IPS DF 4.7 (cell line): ENCODE results near the gene BAHD1.
"Not testable (repeated sequence)": the region's sequence is repeated elsewhere in the genome, so short reads cannot be mapped to it uniquely, and the experiment has no call there.

ENCODE experiments used
- DNase-seq: peaks from one replicate; pipeline ENCODE4 v3.0.0-alpha.2; 2013; ENCODE audit warnings: low spot score; ENCODE audit errors: extremely low read depth

BAHD1 gene

DNA sequence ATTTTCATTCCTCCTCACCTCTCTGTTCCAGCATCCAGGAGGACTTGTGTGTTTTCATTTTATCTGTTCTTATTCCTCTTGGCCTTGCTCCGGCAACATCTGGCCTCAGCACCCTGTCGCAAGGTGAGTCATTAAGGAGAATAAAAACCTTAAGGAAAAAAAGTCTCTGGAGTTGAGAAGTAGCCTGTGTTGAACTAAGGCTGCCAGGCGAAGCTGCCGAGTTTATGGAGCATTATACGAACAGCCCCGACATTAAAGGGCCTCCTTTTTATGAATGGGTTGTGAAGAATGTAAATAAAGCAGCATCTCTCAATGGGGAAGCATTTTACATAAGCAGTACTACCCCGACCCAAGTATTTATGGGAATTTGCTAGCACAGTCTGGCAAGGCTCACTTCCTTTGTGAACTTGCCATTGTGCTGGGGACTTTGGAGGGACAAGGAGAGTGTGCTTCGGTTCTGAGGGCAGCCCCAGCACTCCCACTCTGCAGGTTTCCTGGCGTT is 4.7 kb downstream of the BAHD1 start:
- no peak for DNase-seq

DNA sequence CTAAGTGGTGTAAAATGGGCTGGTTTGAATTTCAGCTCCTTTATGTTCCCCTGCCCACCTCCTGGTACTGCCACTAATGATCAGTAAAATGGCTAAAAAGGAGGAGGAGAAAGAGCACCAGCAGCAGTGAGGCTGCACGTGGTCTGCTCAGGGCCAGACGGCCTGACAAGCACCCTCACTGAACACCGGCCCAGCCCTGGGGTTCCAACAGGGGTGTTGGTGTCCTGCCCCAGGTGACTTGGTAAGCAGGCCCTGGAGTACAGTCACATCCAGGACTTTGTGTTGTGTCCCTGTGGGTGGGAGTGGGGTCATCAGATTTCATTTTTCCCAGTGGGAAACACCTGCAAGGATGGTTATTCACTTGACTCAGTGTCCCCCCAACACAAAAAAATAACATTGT is 5.4 kb downstream of the BAHD1 start:
- no peak for DNase-seq

DNA sequence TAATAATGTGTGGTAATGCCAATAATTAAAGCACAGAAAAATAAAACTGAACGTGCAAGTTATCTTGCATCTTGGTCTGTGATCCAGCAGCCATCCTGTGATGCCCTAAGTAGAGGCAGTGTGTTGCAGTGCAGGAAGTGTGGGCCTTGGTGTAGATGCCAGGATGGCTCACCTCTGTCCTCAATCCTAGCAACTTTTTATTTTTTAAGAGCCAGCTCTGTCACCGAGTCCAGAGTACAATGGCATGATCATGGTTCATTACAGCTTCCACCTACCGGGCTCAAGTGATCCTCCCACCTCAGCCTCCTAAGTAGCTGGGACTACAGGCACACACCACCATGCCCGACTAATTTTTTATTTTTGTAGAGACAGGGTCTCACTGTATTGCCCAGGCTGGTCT is 7.6 kb downstream of the BAHD1 start:
- DNase-seq: no peak

DNA sequence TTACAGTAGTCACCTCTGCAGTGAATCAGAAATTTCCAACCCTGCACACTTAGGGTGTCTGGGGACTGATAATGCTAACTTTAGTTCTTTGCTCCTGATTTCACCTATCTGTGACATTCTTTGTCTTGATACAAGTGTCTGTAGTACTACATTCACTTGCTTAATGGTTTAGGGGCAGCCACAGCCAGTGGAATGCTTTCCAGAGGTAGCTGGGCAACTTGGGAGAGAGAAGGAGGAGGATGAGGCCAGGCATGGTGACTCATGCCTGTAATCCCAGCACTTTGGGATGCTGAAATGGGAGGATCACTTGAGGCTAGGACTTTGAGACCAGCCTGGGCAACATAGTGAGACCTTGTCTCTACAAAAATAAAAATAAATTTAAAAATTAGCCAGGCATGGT is 8.5 kb downstream of the BAHD1 start:
- DNase-seq: no peak

DNA sequence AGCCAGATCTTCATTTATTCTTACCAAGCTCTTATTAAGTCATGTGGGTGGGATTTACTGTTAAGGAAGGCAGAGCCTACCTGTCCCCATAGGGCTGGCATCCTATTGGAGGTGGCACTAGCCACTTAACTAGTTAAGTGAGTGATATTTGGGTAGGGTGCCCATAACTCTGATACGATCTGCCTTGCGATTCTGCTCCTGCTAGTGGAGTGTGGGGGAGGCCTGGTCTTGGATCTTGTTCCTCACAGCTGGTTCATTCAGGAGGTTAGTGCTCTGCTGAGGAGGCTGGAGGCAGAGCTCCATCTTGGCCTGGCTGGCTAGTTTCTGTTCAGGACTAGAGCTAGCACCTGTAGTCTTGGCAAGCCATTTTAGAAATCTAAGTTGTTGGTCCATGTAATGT is 9.3 kb downstream of the BAHD1 start:
- no peak for DNase-seq

DNA sequence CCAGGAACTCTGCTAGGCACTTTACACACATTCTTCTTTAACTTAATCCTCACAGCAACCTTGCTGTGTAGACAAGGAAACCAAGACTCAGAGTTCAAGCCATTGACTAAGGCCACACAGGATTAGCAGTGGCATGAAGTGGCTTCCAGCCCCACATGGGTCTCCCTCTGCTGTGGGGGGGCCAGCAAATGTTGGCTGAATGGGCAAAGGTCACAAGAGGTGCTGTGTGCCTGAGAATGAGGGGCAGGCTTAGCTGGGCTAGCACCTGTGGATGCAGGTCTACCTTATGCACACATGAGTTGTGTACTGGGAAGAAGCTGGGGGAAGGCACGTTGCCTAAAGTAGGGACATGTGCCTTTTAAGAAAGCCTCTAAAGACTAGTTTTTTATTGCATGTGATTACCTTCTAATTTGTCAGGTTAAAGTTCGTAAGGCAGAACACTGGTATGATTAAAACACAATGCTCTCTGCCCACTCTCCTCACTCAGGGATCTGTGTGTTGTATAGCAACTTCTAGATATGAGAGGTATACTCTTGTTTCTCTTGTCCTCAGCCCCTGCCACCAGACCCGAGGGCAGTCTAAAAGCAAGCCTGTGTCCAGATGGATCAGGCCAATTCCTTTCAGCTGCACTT is 10.9 kb downstream of the BAHD1 start:
- no peak for DNase-seq

DNA sequence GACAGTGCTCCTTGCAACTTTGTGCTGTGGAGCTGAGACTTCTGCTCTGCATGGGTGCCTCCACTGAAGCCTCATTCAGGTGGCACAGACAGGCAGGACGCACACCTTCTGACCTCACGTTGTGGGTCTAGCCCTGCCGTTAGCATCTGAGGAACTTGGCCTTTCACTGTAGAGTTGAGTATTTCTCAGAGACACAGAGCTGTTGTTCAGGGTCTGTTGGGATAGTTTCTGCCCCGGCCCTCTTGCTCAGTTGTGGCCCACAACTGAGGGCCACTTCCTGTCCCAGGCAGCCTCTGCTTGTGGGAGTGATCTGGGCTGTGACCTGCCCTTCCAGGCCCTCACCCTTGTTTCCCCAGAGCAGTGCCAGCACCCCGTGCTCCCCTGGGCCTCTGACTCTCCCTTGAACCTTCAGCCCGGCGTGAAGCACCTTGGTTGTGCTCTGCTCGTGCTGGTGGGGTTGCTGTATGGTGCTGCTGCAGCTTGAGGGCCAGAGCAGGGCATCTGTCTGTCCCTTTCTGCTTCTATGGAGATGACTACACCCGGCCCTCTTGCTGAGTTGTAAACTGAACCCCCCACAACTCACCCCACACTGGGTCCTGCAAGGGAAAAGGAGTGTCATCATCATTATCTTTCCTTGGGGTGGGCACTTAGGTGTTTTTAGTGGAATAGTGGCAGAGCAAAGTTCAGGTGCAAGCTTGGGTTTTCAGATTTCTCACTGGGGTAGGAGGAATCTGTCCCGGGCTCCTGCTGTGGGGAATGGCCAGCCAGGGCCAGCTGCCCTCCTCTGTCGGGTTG is 11.7 kb downstream of the BAHD1 start:
- no peak for DNase-seq

DNA sequence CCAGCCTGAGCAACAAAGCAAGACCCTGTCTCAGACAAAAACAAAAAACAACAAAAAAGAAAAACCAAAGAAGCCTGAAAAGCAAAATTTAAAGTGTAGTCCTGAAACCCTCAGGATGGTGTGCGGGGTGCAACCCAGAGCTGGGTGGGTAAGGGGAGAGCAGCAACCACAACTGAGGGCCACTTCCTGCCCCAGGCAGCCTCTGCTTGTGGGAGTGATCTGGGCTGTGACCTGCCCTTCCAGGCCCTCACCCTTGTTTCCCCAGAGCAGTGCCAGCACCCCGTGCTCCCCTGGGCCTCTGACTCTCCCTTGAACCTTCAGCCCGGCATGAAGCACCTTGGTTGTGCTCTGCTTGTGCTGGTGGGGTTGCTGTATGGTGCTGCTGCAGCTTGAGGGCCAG is 13.2 kb downstream of the BAHD1 start:
- not testable (repeated sequence) for DNase-seq

DNA sequence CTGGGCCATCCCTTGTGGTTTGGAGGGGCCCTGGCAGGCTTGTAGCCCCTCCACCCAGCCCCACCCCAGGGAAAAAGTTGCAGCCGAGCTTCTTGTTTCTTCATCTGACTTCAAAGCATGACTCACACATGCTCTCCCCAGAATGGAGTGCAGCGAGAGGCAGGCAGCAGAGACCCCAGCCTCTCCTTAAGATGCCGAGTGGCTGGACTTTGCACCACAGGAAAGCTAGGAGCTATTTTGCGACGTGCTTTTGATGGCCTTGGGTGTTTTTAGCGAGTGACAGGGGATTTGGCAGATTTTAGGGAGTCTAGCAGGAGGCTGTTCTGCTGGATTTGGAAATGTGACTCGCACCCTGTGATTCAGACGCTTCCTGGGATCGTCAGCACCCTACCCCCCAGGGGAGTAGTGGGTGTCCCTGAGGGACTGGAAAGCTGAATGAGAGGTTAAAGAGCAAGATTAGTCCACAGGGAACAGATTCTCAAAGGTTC is 14.2 kb downstream of the BAHD1 start:
- no peak for DNase-seq

DNA sequence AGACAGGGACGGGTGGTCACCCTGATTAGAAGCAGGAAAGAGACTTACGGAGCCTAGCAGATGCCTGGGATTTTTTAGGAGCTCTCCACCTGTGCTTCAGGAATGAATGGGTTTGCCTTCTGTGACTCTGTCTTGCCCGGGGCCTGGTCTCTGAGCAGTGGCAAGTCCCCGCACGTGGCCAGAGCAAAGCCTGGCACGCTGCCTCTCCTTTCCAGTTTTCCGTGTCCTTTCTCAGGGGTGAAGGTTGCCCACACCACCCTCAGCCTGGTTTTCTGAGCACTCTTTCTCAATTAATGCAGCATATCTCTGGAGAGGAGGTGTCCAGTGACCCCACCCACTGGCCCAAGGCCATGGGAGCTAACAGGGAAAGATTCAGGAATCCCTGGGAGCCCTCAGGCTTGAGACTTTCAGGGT is 15.6 kb downstream of the BAHD1 start:
- DNase-seq: no peak

DNA sequence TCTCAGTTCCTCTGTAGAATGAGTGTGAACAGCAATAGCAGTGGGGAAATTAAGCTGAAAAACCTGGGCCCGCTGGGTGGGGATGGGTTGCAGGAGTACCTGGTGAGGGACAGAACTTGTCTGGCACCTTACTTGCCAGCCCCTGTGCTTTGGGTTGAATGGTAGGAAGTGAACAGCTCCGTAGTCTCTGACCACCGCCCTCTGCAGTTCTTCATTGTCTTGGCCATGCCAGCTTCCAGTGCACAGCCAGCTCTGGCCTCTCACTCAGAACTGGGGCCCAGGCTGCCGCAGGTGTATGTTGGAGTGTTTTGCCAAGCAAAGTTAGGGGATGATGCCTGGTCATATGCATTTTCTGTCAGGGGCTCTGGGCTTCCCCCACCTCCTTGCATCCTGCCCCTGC is 16.0 kb downstream of the BAHD1 start:
- DNase-seq: no peak

DNA sequence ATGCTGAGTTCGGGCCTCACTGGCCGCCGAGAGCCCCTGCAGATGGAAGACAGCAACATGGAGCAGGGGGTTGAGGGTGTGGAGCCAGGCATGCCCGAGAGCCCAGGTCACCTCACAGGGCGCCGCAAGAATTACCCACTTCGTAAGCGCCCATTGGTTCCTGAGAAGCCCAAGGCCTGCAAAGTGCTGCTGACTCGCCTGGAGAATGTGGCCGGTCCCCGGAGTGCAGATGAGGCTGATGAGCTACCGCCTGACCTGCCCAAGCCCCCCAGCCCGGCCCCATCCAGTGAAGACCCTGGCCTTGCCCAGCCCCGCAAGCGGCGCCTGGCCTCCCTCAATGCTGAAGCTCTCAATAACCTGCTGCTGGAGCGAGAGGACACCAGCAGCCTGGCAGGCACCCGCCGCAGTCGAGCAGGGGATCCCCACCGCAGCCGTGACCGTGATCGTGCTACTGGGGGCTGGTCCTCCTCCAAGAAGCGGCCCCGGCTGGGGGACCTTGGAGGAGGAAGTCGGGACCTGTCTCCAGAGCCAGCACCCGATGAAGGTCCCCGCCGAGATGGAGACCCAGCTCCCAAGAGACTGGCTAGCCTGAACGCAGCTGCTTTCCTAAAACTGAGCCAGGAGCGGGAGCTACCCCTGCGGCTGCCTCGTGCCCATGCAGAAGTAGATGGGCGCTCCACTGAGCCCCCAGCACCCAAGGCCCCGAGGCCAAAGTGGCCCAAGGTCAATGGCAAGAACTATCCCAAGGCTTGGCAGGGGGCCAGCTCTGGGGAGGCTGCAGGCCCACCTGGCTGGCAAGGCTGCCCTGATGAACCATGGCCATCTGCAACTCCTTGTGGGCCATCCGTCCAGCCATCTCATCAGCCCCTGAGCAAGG is 18.0 kb downstream of the BAHD1 start:
- no peak for DNase-seq

DNA sequence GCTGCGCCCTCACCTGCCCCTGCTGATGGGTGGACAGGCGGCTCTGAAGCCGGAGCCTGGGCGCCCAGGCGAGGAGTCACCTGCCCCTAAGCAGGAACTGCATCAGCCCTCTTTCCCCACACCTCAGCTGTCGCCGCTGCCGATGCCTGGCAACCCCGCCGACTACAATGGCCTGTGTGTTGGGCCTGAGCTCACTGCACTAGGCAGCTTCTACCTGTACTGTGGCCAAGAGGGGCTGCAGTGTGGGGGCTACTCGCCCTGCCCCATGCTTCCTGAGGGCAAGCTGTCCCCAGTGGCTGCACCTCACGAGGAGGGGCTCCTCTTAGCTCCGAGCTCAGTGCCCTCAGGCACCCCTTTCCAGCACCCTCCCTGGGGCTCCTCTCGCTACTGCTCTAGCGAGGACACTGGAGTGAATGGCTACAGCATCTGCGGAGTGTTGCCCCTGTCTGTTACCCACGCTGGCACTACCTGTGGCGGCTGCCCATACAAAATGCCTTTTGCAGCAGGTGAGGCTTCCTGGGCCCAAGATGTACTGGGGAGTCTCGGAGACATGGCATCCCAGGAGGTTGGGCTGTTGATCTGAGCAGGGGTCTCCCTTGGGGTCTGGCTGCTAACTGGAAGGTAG is 18.8 kb downstream of the BAHD1 start:
- DNase-seq: no peak

DNA sequence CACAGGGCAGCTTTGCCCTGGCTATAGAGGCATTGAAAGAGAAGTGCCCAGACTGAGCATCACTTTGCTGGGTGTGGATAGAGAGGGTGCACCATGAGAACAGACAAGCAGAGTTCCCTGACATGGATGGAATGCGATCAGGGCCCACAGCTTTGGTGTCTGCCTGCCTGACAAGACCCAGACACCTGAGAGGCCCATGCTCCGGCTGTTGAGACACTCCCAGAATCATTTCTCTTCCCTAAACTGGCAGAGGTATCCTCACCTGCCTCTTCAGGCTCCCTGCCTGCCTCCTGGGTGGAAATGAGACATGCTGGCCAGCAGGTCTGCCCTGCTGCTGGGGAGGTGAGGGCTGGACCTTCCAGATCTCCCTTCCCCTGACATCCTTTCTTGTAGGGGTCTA is 19.7 kb downstream of the BAHD1 start:
- no peak for DNase-seq

DNA sequence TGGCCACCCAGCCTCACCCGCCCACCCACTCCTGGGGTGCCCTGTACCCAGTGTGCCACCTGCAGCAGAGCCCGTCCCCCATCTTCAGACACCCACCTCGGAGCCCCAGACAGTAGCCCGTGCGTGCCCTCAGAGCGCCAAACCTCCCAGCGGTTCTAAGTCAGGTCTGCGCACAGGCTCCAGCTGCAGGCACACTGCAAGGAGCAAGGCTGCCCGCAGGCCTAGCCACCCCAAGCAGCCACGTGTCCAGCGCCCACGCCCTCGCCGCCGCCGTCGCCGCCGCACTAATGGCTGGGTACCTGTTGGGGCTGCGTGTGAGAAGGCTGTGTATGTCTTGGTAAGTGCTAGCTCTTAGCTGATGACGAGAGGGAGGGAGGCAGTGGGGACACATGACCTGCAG is 21.2 kb downstream of the BAHD1 start:
- no peak for DNase-seq

DNA sequence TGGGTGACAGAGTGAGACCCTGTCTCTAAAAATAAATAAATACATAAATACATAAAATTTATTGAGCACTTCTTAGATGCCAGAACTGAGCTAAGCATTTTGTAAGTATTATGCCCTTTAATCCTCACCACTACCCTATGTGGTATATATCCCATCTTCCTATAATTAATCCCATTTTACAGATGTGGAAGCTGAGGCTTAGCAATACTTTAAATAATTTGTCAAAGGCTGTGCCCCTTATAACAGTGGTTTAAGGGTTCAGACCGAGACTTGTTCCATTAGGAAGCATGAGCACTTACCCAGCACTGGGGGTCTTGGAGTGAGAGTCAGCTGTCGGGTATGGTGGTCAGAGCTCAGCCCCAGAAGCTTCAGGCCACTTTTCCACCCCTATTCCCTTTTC is 22.5 kb downstream of the BAHD1 start:
- DNase-seq: no peak

DNA sequence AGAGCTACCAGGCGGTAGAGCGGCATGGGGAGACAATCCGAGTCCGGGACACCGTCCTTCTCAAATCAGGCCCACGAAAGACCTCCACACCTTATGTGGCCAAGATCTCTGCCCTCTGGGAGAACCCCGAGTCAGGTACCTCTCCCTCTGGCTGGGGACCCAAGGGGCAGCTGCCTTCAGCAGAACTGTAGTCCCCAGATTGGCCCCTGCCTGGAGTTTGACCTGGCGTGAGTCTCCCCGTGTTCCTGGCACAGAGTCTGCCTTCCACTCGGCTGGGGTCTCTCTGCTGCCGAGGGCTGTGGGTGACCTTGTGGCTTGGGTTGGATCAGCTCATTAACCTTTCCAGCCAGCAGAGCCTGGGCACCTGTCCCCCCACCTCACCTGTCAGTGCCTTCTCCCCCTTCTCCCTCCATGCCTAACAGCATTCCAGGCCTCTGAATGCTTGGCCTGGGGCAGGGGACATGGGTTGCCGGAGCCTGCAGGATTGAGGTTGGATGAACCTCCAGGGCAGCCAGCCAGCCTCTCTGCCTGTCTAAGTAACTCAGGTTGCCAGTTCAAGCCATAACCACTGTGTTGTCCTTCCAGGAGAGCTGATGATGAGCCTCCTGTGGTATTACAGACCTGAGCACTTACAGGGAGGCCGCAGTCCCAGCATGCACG is 23.3 kb downstream of the BAHD1 start:
- no peak for DNase-seq

DNA sequence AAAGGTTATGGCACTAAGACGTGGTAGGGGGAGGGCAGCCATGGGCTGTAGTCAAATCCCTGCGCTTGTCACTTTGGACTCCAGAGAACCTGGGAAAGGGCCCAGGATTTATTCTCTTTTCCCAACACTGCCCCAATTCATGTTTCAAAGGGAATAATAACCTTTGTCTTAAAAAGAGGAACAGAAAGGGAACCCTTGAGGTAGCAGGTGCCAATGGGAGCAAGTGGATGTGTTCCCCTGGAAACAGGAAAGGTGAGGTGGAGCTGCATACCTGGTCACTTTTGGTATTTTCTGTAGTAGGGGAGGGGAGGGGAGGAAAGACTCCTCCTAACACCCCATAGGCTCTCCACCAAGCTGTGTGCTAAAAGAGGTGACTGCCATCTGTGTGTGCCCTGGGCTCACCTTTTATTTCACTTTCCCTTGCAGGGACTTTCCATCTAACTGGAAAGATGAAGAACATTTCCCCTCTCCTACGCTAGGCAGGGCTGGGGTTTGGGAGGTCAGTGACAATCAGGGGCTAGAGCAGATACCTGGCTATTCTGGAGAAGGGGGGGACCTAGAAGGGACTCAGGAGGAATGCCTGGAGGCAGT is 23.9 kb downstream of the BAHD1 start:
- DNase-seq: no peak

DNA sequence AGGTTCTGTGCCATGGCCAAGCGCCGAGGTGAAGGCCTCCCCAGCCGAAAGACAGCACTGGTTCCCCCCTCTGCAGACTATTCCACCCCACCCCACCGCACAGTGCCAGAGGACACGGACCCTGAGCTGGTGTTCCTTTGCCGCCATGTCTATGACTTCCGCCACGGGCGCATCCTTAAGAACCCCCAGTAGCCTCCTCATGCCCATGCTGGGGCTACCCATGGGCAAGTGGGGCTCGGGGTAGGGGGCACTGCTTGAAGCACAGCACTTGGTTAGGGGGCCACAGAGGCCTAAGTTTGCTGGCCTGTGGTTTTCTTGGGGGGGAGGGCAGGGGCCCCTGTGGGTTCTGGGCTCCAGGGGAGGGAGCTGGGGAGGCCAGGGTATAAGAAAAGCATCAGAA is 25.2 kb downstream of the BAHD1 start:
- no peak for DNase-seq

DNA sequence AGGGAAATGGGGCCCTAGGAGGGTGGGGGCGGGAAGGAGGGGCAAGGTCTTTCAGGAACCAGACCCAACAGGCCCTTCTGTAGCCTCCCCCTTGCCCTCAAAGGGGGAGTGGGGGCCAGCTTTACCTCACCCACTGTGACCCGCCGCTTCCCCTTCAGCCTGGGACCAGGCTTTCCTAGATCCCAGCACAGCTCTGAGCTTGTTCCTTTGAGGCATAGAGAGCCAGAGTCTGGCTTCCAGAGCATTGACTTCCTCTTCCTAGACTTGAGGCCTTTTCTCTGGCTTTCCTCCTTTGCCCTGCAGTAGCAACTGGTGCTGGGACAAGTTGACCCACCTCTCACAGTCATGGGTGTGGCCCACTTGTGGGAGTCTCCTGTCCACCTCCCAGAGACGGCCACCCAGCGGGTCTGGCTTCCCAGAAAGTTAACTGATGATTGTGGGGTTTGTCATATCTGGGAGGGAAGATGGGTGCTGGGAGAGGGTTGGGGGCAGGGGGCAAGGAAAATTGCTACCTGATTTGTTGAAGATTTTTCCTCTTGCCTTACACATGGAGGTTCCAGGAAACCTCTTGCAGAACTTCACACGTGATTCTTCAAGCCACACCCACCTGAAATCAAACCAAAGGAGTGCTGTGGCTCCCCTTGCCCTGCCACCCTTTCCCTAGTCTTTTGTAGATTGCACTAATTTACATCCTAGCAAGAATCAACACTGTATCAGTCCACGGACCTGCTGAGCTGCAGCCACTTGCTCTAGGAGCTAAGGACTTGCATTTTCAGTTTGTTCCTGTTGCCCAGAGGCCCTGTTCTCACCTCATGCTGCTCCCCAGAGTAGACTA is 25.9 kb downstream of the BAHD1 start:
- no peak for DNase-seq
